IgD-negative memory B cell (primary cell): ENCODE data around the gene HTRA3. TPM values are rescaled to one million over a fixed set of nuclear protein-coding genes. Genes with fewer than 3 reads are reported as not detected.

Source experiments
- H3K27ac Mint-ChIP-seq, 3 donors: one replicate each; pipeline ENCODE4 v1.8.0; 2020 to 2022; ENCODE audit warnings: mild to moderate bottlenecking in 3 of 3, mixed read lengths in 3 of 3, moderate library complexity in 1 of 3
- H3K27me3 Mint-ChIP-seq: one replicate; pipeline ENCODE4 v1.8.0; 2021; ENCODE audit warnings: mixed read lengths
- H3K36me3 Mint-ChIP-seq: one replicate; pipeline ENCODE4 v1.8.0; 2020; ENCODE audit warnings: mild to moderate bottlenecking, mixed read lengths
- H3K4me1 Mint-ChIP-seq, 3 donors: one replicate each; pipeline ENCODE4 v1.8.0; 2020 to 2022; ENCODE audit warnings: mixed read lengths in 3 of 3, mild to moderate bottlenecking in 1 of 3
- H3K4me3 Mint-ChIP-seq, 4 donors: one replicate each; pipeline ENCODE4 v1.8.0; 2020 to 2022; ENCODE audit warnings: mild to moderate bottlenecking in 4 of 4, mixed read lengths in 4 of 4, moderate library complexity in 3 of 4
- H3K9me3 Mint-ChIP-seq, 3 donors: one replicate each; pipeline ENCODE4 v1.8.0; 2020 to 2021; ENCODE audit warnings: mixed read lengths in 3 of 3, mild to moderate bottlenecking in 1 of 3
- polyA plus RNA-seq: library from polyadenylated mRNA; unstranded; fragments of 300-500 nt; fragmentation: Illumina TruSeq; gene quantifications from one replicate; pipeline ENCODE4 v1.2.3, GENCODE V29; 2021

The HTRA3 gene
- polyA plus RNA-seq, 1 donor from 2014 or later, result not detected

DNA sequence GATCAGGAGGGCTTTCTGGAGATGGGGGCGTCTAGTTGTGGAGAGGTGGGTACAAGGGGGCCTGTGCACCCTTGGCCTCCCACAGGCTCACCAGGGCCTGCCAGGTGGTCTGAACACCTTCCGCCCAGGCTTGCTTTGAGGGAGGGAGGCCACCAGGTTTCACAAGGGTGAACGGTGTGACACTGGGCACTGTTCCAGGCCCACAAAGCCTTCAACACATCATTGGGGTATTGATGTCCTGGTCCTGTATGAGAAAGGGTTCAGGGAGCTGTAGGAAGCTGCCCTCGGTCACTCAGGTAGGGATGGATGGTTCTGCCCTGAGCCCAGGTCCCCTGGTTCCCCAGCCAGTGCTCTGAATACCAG lies 6.0 kb downstream of the HTRA3 start:
- Mint-ChIP-seq H3K9me3 (no peaks in the 10 kb centered on the region), H3K27me3 (peaks cover 12% of the 10 kb centered on the region), H3K4me1 (no peaks in the 10 kb centered on the region), H3K27ac (no peak overlapping the region), H3K4me3 (no peak overlapping the region), H3K36me3 (no peaks in the 10 kb centered on the region)

- Mint-ChIP-seq H3K36me3 (no peaks in the 10 kb centered on the region), H3K4me1 (no peaks in the 10 kb centered on the region), H3K9me3 (no peaks in the 10 kb centered on the region), H3K27ac (peak overlapping the region in 1 of 3 donors; percentile 22), H3K4me3 (no peak overlapping the region), H3K27me3 (peaks cover 6% of the 10 kb centered on the region)
Observed at GRCh38 chr4:8276358-8277240, 7.0 kb downstream of the HTRA3 start.

- H3K4me1 Mint-ChIP-seq, result no peaks in the 10 kb centered on the region
- no peaks in the 10 kb centered on the region for H3K9me3 Mint-ChIP-seq
- H3K27ac Mint-ChIP-seq, result no peak overlapping the region
- H3K36me3 Mint-ChIP-seq, result no peaks in the 10 kb centered on the region
- peaks cover 6% of the 10 kb centered on the region for H3K27me3 Mint-ChIP-seq
- no peak overlapping the region for H3K4me3 Mint-ChIP-seq
Observed at GRCh38 chr4:8277356-8278008, 7.9 kb downstream of the HTRA3 start.

GRCh38 chr4:8278009-8278395 lies 8.4 kb downstream of the HTRA3 start:
- Mint-ChIP-seq H3K9me3 (no peaks in the 10 kb centered on the region), H3K4me1 (no peaks in the 10 kb centered on the region), H3K4me3 (no peak overlapping the region), H3K36me3 (no peaks in the 10 kb centered on the region), H3K27ac (no peak overlapping the region), H3K27me3 (peaks cover 8% of the 10 kb centered on the region)

DNA sequence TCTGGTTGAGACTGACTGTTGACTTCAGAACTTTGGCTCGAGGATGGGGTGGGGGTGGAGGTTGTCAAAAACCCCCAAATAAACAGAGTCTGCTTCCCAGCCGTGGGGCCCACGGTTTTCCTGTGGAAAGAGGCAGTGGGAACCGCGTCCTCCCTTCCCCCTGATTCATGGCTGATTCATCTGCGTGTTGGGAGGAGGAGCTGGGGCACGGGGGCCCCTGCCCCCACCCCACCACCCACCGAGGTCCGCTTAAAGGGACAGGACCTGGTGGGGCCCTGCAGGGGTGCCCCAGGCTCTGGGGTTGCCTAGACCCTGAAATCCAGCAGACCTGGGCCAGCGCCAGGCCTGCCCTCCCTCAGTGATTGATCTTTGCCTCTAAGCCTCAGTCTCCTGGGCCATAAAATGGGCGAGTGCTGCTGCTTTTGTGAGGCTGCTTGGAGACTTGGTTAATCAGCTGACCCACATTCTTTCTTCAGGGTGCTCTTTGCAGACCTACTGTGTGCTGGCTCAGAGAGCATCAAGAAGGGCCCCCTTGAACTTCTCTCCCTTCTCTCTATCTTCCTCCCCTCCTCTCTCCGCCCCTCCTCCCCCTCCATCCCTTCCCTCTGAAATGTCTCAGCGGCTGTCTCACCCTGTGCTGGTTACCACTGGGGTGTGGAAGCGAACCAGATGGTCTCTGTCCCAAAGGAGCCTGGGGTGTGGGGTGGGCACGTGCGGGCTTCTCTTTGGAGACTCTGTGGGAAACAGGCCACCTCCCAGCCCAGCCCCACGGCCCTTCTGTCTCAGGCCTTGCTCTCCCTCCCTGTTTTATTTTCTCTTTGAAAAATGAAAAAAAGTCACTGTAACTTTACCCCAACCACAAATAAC lies 9.1 kb downstream of the HTRA3 start:
- H3K36me3 Mint-ChIP-seq, result no peaks in the 10 kb centered on the region
- peaks cover 7% of the 10 kb centered on the region for H3K27me3 Mint-ChIP-seq
- H3K27ac Mint-ChIP-seq, result no peak overlapping the region
- H3K9me3 Mint-ChIP-seq, result no peaks in the 10 kb centered on the region
- no peaks in the 10 kb centered on the region for H3K4me1 Mint-ChIP-seq
- H3K4me3 Mint-ChIP-seq, result no peak overlapping the region

DNA sequence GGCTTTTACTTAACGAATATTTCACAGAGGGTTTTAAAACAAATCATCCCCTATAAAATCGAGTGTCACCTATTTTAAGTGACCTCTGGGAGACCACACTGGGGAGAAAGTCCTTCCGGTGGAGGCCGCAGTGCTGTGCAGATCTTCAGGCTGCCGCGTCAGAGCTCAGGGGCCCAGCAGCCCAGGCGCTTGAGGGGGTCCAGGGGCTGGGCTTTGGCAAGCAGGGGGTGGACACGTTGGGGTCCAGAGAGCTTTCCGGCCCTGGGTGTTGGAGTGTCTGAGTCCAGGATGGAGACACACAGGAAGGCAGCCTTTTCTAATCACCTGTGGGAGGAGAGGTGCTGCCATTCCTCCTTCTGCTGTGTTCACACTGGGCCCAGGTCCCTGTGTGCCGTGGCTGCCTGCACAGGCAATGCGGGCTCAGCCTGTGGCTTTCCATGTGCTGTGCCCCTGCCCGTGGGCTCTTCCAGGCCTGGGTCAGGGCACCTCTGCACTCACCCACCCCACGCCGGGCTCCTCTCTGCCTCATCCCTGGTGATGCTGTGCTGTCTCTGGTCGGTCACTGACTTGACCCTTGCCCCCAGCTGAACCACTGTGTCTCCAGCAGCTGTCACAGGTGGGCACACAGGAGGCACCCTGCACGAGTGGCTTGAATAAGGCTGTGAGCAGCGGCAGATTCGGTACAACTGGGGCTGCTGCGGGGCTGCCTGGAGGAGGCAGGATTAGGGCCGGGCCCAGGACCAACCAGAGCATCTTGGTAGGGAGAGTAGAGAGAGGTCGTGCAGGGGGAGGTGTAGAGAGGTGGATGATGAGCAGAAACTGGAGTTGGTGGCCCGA lies 10.0 kb downstream of the HTRA3 start:
- peaks cover 7% of the 10 kb centered on the region for H3K27me3 Mint-ChIP-seq
- no peaks in the 10 kb centered on the region for H3K9me3 Mint-ChIP-seq
- no peak overlapping the region for H3K27ac Mint-ChIP-seq
- no peaks in the 10 kb centered on the region for H3K36me3 Mint-ChIP-seq
- H3K4me3 Mint-ChIP-seq, result no peak overlapping the region
- H3K4me1 Mint-ChIP-seq, result no peaks in the 10 kb centered on the region

DNA sequence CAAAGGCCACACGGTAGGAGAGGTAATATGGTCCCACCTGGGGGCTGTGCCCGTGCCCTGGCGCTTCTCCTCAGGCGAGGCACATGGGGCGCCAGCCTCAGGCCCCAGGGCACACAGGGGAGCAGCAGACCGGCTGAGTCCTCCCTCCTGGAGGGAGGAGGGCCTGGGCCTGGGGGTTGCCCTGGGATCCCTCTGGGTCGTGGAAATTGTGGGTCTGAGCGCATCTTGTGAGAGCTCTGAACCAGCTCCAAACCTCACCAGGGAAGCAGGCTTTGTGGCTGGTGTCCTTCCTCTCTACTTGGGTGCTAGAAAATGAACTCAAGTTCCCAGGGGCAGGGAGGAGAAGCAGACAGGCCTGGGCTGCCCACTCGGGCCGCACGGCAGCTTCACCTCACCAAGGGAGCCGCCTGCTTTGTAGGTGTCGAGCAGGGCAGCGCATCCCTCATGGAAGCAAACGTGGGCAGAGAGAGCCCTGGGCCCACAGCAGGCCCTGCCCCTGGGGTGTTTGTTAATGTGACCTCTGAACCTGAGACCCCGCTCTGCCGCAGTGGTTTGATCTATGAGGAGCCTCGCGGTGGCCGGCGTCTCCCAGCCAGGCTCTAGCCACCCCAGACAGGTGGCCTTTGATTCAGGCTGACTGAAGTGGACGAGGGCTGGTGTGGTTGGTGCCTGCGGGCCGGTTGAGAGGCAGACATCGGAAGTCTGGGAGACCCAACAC lies 10.8 kb downstream of the HTRA3 start:
- Mint-ChIP-seq H3K4me1 (no peaks in the 10 kb centered on the region), H3K27ac (no peak overlapping the region), H3K9me3 (no peaks in the 10 kb centered on the region), H3K4me3 (no peak overlapping the region), H3K36me3 (no peaks in the 10 kb centered on the region), H3K27me3 (peaks cover 7% of the 10 kb centered on the region)

GRCh38 chr4:8280876-8281440 lies 11.4 kb downstream of the HTRA3 start:
- no peaks in the 10 kb centered on the region for H3K36me3 Mint-ChIP-seq
- H3K27ac Mint-ChIP-seq, result no peak overlapping the region
- peaks cover 7% of the 10 kb centered on the region for H3K27me3 Mint-ChIP-seq
- H3K4me1 Mint-ChIP-seq, result no peaks in the 10 kb centered on the region
- H3K4me3 Mint-ChIP-seq, result no peak overlapping the region
- H3K9me3 Mint-ChIP-seq, result no peaks in the 10 kb centered on the region

- Mint-ChIP-seq H3K9me3 (no peaks in the 10 kb centered on the region), H3K27ac (no peak overlapping the region), H3K4me1 (no peaks in the 10 kb centered on the region), H3K4me3 (no peak overlapping the region), H3K27me3 (peaks cover 6% of the 10 kb centered on the region), H3K36me3 (no peaks in the 10 kb centered on the region)
Observed at GRCh38 chr4:8281519-8282133, 12.1 kb downstream of the HTRA3 start.

- H3K4me3 Mint-ChIP-seq, result no peak overlapping the region
Observed at GRCh38 chr4:8282134-8282641, 12.6 kb downstream of the HTRA3 start.

DNA sequence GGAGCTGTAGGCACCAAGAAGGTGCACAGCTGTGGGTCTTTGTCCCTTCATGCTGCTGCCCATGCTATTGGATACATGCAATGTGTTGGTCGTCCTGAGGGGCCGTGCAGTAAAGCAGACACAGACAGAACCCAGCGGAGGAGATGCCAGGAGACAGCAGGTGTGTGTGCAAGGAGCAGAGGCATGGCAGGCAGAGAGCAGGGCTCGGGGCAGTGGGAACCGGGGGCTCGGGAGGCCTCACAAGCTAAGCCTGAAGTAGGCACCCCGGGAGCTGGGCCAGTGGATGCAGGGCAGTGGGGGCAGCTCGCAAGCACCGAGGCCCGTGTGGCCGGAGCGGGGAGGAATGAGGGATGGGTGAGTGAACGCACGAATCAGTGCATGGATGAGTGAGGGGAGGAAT lies 13.2 kb downstream of the HTRA3 start:
- H3K27me3 Mint-ChIP-seq, result peaks cover 6% of the 10 kb centered on the region
- no peak overlapping the region for H3K4me3 Mint-ChIP-seq
- no peaks in the 10 kb centered on the region for H3K9me3 Mint-ChIP-seq
- no peak overlapping the region for H3K27ac Mint-ChIP-seq
- H3K4me1 Mint-ChIP-seq, result no peaks in the 10 kb centered on the region
- H3K36me3 Mint-ChIP-seq, result no peaks in the 10 kb centered on the region

More at GRCh38 chr4:8282134-8282641, 12.6 kb downstream of the HTRA3 start:
- H3K27me3 Mint-ChIP-seq, result peaks cover 6% of the 10 kb centered on the region
- H3K27ac Mint-ChIP-seq, result no peak overlapping the region
- H3K36me3 Mint-ChIP-seq, result no peaks in the 10 kb centered on the region
- no peaks in the 10 kb centered on the region for H3K9me3 Mint-ChIP-seq
- H3K4me1 Mint-ChIP-seq, result no peaks in the 10 kb centered on the region

DNA sequence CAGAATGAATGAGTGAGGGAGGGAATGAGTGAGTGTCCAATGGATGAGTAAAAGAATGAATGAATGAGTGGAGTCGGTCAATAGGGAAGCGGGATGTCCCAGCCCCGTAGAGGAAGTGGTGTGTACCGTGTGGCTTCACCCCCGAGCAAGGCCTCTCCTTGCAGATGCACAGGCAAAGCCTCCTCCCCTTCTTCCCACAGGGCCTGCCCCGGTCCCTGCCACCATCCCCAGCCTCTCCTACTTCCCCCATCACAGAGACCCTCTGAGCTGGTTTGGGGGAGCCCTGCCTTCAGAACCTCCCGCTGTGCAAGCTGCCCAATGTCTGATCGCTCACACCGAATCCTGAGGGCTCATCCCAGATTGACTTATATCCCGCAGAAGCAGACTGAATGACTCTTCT lies 13.6 kb downstream of the HTRA3 start:
- Mint-ChIP-seq H3K4me1 (no peaks in the 10 kb centered on the region), H3K27me3 (peaks cover 6% of the 10 kb centered on the region), H3K9me3 (no peaks in the 10 kb centered on the region), H3K27ac (no peak overlapping the region), H3K36me3 (no peaks in the 10 kb centered on the region), H3K4me3 (no peak overlapping the region)

DNA sequence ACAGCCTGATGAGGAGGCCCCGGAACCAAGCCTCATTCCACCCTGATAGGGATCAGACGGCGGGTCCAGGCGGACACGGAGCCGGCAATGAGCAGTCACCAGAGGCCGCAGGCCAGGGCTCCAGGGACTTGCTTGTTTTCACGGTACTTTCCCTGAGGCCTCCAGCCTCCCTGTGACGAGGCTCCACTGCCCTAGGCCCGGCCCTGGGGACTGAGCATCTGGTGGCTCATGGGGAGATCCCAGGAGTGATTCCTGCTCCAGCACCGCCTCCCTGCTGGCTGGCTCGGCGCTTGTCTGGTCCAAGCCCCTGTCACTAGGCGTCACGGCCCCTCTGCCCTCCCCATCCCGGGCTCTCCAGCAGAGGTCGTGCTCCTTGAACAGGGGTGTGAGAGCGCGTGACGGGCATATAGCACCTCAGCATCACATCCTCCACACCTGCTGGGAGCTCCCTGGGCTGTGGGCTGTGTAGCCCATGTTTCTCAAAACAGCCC lies 14.1 kb downstream of the HTRA3 start:
- Mint-ChIP-seq H3K36me3 (no peaks in the 10 kb centered on the region), H3K27ac (no peak overlapping the region), H3K9me3 (no peaks in the 10 kb centered on the region), H3K27me3 (peaks cover 6% of the 10 kb centered on the region), H3K4me1 (no peaks in the 10 kb centered on the region), H3K4me3 (no peak overlapping the region)
